Astrocyte of the cerebellum (primary cell): Measurements from ENCODE around the gene RPLP1.
"Not testable (repeated sequence)": the region's sequence is repeated elsewhere in the genome, so short reads cannot be mapped to it uniquely, and the experiment has no call there.

Experiments
- DNase-seq: peaks from one replicate; pipeline ENCODE4 v3.0.0-alpha.2; 2011; ENCODE audit warnings: low read depth
- H3K4me3 ChIP-seq: 2 replicates; pipeline ENCODE4 v1.5.1; 2011; ENCODE audit warnings: mild to moderate bottlenecking, low read depth, low read length, moderate library complexity
- in situ Hi-C: cut with HindIII; loops from 2 replicates; pipeline ENCODE4 v1.10.0; 2017; ENCODE audit warnings: low sequenced_read_pairs
- TF ChIP-seq, protein P1 (sequence below): IDR thresholded peaks from 2 replicates; pipeline ENCODE4 v1.5.1; 2012; ENCODE audit warnings: low read length, low read depth, moderate library complexity, mild to moderate bottlenecking; ENCODE audit errors: missing control alignments

The RPLP1 gene

DNA sequence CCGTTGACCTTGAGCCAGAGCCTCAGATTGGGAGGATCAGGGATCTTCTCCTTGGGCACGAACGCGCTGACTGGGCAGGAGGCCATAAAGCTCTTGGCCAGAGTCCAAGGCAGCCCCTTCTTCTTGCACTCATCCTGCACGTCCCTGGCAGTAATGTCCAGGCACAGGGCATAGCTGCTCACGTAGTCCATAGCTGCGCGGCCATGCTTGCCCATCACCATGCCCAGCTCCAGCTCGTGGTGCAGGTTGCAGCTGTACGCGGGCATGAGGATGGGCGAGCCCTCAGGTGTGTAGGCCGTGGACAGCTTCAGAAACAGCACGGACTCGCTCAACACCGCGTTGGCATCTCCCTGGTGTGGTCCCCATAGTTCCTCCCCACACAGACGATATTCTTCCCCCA lies 17.9 kb upstream of the RPLP1 start:
- no peak overlapping the region for H3K4me3 ChIP-seq
- in situ Hi-C loops: no loop called here
- DNase-seq: no peak
- TF ChIP-seq, protein P1, sequence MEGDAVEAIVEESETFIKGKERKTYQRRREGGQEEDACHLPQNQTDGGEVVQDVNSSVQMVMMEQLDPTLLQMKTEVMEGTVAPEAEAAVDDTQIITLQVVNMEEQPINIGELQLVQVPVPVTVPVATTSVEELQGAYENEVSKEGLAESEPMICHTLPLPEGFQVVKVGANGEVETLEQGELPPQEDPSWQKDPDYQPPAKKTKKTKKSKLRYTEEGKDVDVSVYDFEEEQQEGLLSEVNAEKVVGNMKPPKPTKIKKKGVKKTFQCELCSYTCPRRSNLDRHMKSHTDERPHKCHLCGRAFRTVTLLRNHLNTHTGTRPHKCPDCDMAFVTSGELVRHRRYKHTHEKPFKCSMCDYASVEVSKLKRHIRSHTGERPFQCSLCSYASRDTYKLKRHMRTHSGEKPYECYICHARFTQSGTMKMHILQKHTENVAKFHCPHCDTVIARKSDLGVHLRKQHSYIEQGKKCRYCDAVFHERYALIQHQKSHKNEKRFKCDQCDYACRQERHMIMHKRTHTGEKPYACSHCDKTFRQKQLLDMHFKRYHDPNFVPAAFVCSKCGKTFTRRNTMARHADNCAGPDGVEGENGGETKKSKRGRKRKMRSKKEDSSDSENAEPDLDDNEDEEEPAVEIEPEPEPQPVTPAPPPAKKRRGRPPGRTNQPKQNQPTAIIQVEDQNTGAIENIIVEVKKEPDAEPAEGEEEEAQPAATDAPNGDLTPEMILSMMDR: no peak

DNA sequence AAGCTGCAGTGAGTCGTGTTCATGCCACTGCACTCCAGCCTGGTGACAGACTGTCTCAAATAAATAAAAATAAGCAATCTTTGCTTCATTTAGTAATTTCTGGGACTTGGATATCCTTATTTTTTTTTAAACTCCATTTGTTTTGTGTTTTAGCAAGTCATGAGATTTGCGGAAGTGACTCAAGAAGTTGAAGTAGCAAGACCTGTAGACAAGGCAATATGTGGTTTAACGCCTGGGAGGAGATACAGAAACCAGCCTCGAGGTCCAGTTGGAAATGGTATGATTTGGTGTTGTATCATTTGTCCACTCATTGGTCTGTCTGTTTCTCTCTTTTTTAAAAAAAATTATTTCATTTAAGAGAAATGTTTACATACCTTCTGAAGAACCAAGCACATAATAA lies 16.6 kb upstream of the RPLP1 start:
- in situ Hi-C loops: no loop called here
- H3K4me3 ChIP-seq: no peak overlapping the region
- TF ChIP-seq, protein P1: no peak
- no peak for DNase-seq

DNA sequence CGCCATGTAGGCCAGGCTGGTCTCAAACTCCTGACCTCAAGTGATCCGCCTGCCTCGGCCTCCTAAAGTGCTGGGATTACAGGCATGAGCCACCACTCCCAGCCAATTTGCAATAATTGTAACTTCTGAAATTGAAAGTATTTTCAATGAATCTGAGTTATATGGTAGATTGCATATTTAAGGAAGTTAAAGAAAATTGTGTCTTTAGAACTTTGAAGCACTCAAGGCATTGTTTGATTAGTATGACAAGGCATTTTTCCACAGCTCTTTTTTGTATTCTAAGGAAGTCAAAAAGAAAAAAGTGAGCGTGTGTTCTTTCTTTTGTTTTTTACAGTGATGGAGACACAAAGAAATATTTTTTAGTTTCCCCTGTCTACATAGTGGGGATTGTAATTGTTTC lies 15.7 kb upstream of the RPLP1 start:
- in situ Hi-C loops: no loop called here
- TF ChIP-seq, protein P1: no peak
- DNase-seq: no peak
- H3K4me3 ChIP-seq: no peak overlapping the region

DNA sequence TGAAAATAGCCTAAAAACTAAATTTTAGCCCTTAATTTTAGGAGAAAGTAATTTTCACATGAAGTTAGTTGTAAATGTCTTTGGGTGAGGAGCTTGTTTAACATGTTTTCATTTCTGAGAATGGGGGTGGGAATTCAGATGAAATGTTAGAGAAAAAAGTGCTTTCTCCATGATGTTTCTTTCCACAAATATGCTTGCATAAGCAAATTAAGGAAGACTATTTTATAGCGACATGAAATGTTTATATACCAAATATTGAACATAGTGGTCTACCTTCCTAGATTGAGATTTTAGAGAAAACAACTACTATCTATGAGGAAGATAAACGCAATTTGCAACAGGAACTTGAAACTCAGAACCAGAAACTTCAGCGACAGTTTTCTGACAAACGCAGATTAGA lies 13.0 kb upstream of the RPLP1 start:
- no peak overlapping the region for H3K4me3 ChIP-seq
- in situ Hi-C loops: no loop called here
- DNase-seq: no peak
- TF ChIP-seq, protein P1: no peak

DNA sequence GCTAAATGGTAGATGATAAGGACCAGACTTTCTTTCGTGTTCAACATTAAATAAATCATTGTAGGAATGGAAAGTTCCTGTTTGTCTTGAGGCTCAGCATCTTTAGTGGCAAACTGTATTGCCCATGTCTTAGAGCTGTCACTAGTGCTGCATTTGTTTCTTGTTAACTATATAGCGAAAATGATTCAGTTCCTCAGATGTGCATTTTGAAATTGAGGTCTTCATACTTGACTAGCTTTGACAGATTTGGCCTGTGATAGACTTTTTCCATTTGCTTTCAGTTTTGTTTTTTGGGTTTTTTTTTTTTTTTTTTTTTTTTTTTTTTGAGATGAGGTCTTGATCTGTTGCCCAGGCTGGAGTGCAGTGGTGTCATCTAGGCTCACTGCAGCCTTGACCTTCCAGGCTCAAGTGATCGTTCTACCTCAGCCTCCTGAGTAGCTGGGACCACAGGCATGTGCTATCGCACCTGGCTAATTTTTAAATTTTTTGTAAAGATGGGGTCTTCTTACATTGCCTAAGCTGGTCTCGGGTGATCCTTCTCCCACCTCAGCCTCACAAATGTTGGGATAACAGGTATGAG lies 9.5 kb upstream of the RPLP1 start:
- TF ChIP-seq, protein P1: no peak
- DNase-seq: no peak
- H3K4me3 ChIP-seq: no peak overlapping the region
- in situ Hi-C loops: no loop called here

DNA sequence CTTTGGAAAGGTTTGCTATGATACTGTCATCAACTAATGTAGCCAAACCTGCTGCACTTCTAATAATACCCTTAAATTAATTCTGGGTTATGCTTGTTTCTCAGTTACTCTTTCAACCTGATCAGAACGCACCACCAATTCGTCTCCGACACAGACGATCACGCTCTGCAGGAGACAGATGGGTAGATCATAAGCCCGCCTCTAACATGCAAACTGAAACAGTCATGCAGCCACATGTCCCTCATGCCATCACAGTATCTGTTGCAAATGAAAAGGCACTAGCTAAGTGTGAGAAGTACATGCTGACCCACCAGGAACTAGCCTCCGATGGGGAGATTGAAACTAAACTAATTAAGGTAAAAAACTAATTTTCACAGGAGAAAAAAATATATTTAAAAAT lies 7.9 kb upstream of the RPLP1 start:
- TF ChIP-seq, protein P1: no peak
- no peak overlapping the region for H3K4me3 ChIP-seq
- DNase-seq: no peak
- in situ Hi-C loops: no loop called here

DNA sequence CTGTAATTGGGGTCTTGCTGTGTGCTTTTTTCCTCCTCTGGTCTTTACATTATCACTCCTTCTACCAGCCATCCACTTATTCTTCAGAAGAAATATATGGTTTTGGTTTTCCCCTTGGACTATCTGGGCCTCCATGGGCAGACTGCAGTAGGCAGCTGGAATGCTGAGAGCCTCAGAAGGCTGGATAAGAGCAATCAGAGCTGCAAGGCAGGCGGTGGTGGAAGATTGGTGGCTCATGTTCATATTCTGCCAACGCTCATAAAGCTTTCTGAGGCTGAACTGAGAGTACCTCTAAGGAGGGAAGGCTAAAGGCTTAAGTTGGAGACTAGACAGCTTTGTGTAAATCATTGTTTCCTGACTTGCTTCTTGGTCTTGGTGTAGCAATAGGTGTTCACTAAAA lies 5.7 kb upstream of the RPLP1 start:
- no peak overlapping the region for H3K4me3 ChIP-seq
- TF ChIP-seq, protein P1: no peak
- in situ Hi-C loops: no loop called here
- DNase-seq: no peak

DNA sequence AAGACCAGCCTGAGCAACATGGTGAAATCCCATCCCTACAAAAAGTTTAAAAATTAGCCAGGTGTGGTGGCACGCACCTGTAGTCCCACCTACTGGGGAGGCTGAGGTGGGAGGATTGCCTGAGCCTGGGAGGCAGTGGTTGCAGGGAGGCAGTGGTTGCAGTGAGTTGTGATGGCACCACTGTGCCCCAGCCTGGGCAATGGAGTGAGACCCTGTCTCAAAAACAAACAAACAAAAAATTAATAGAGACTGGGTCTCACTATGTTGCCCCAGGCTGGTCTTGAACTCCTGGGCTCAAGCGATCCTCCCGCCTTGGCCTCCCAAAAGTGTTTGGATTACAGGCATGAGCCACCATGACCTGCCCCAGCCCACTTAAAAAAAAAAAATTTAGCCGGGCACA lies 2.4 kb upstream of the RPLP1 start:
- in situ Hi-C loops, DNase-seq, H3K4me3 ChIP-seq: not testable (repeated sequence)
